Neural cell (in vitro differentiated cells): ENCODE measurements around the gene GALNT5. TPM values are rescaled to one million over a fixed set of nuclear protein-coding genes. Genes with fewer than 3 reads are reported as not detected.

ENCODE experiments used
- H2AFZ ChIP-seq: fragments of 200-600, 300-800 bp; sonication (generic), shearing (Covaris generic); 2 replicates; pipeline ENCODE4 v1.6.0; 2014; ENCODE audit warnings: low read depth, mild to moderate bottlenecking, antibody characterized with exemption, low read length, moderate library complexity
- H3F3A ChIP-seq: fragments of 200-600 bp; shearing (Covaris generic); 2 replicates; pipeline ENCODE4 v1.6.1; 2016; ENCODE audit warnings: mild to moderate bottlenecking, moderate library complexity, mixed read lengths, antibody characterized with exemption, low read length; ENCODE audit not compliant: insufficient read depth, poor library complexity, severe bottlenecking
- H3K27ac ChIP-seq: fragments of 200-600, 300-800 bp; sonication (generic), shearing (Covaris generic); 2 replicates; pipeline ENCODE4 v1.5.1; 2014; ENCODE audit warnings: mild to moderate bottlenecking, low read length, moderate library complexity
- H3K27me3 ChIP-seq: fragments of 300-800, 200-600 bp; sonication (generic), shearing (Covaris generic); 2 replicates; pipeline ENCODE4 v1.6.0; 2014; ENCODE audit warnings: mild to moderate bottlenecking, low read depth, low read length, moderate library complexity; ENCODE audit not compliant: insufficient read depth
- H3K36me3 ChIP-seq: fragments of 300-800, 200-600 bp; sonication (generic), shearing (Covaris generic); 2 replicates; pipeline ENCODE4 v1.5.1; 2014; ENCODE audit warnings: mild to moderate bottlenecking, antibody characterized with exemption, low read length, moderate library complexity; ENCODE audit not compliant: insufficient read depth
- H3K4me2 ChIP-seq: fragments of 300-800, 200-600 bp; sonication (generic), shearing (Covaris generic); 2 replicates; pipeline ENCODE4 v1.6.0; 2014; ENCODE audit warnings: mild to moderate bottlenecking, low read length
- H3K4me3 ChIP-seq: fragments of 300-800, 200-600 bp; sonication (generic), shearing (Covaris generic); 2 replicates; pipeline ENCODE4 v1.5.1; 2014; ENCODE audit warnings: mild to moderate bottlenecking, low read length, moderate library complexity
- H3K79me2 ChIP-seq: fragments of 200-600 bp; shearing (Covaris generic); replicated peaks from 2 replicates; pipeline ENCODE4 v1.6.0; 2014; ENCODE audit warnings: mild to moderate bottlenecking, low read length, moderate library complexity; ENCODE audit not compliant: insufficient read depth
- H3K9ac ChIP-seq: fragments of 300-800, 200-600 bp; sonication (generic), shearing (Covaris generic); 2 replicates; pipeline ENCODE4 v1.6.1; 2016; ENCODE audit warnings: mild to moderate bottlenecking, low read length, mixed read lengths
- H3K9me2 ChIP-seq: fragments of 200-600 bp; shearing (Covaris generic); 2 replicates; pipeline ENCODE4 v1.6.1; 2016; ENCODE audit warnings: mild to moderate bottlenecking, low read length, mixed read lengths; ENCODE audit not compliant: insufficient read depth
- H3K9me3 ChIP-seq: fragments of 200-600, 300-800 bp; sonication (generic), shearing (Covaris generic); 2 replicates; pipeline ENCODE4 v1.6.1; 2016; ENCODE audit warnings: mild to moderate bottlenecking, mixed run types, low read length, moderate library complexity, mixed read lengths
- H4K20me1 ChIP-seq: fragments of 200-600 bp; shearing (Covaris generic); 2 replicates; pipeline ENCODE4 v1.6.1; 2016; ENCODE audit warnings: mild to moderate bottlenecking, mixed run types; ENCODE audit not compliant: insufficient read depth
- CTCF ChIP-seq: fragments of 450-650 bp; IDR thresholded peaks from 2 replicates; pipeline ENCODE4 v1.5.1; 2014; ENCODE audit warnings: antibody characterized with exemption, mild to moderate bottlenecking, moderate library complexity; ENCODE audit not compliant: poor library complexity, severe bottlenecking
- EP300 ChIP-seq: fragments of 450-650 bp; conservative IDR thresholded peaks from 2 replicates; pipeline ENCODE4 v1.6.1; 2014; ENCODE audit warnings: antibody characterized with exemption, mild to moderate bottlenecking, moderate library complexity; ENCODE audit not compliant: poor library complexity, severe bottlenecking
- EZH2 ChIP-seq: fragments of 200-600, 300-800 bp; shearing (Covaris generic), sonication (generic); IDR thresholded peaks from 2 replicates; pipeline ENCODE4 v1.6.1; 2014; ENCODE audit warnings: antibody characterized with exemption, low read length, borderline replicate concordance, mild to moderate bottlenecking; ENCODE audit not compliant: insufficient read depth, poor library complexity, severe bottlenecking
- MXI1 ChIP-seq: fragments of 450-650 bp; conservative IDR thresholded peaks from 2 replicates; pipeline ENCODE4 v1.6.1; 2014; ENCODE audit warnings: antibody characterized with exemption, mild to moderate bottlenecking; ENCODE audit not compliant: poor library complexity, severe bottlenecking
- POLR2AphosphoS5 ChIP-seq: IDR thresholded peaks from 2 replicates; pipeline ENCODE4 v1.6.1; 2012
- RAD21 ChIP-seq: fragments of 450-650 bp; conservative IDR thresholded peaks from 2 replicates; pipeline ENCODE4 v1.6.1; 2014; ENCODE audit warnings: antibody characterized with exemption, mild to moderate bottlenecking, moderate library complexity
- REST ChIP-seq: IDR thresholded peaks from 2 replicates; pipeline ENCODE4 v1.6.1; 2012; ENCODE audit warnings: borderline replicate concordance
- SMC3 ChIP-seq: fragments of 450-650 bp; conservative IDR thresholded peaks from 2 replicates; pipeline ENCODE4 v1.6.1; 2014; ENCODE audit warnings: antibody characterized with exemption, mild to moderate bottlenecking, moderate library complexity; ENCODE audit not compliant: poor library complexity
- TAF1 ChIP-seq: IDR thresholded peaks from 2 replicates; pipeline ENCODE4 v1.6.1; 2012; ENCODE audit warnings: low read depth
- polyA plus RNA-seq: library from polyadenylated mRNA; depleted of rRNA; stranded (reverse); fragments of >200 nt; gene quantifications from 2 replicates; pipeline ENCODE4 v1.2.3, GENCODE V29; 2014

Gene GALNT5
- polyA plus RNA-seq, 1 donor from 2014 or later = not detected

DNA sequence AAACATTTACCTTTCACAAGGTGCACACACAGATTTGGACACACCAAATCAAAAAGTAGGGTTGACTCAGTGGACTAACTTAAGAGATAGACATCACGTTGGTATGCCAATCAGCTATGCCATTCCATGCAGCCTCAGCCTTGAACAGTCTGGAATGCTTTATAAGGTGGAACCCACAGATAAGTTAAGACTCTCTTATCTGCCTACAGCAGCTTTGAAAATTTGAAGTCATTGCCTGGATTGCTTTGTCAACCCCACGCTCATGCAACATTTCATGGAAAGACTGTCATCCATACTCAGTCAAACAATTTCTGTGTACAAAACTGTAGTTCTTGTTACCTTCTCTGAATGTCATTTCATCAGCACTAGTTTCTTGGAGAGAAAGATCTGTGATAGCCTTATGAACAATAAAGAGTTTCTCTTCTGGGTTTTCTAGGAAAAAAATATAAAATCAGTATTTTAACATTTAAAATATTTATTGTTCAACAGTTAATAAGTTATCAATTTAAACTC is 66.9 kb downstream of the GALNT5 start:
- Histone ChIP-seq H3K27ac (no peak overlapping the region), H3K4me2 (no peak overlapping the region), H3K9me2 (no peaks in the 10 kb centered on the region), H3K27me3 (no peaks in the 10 kb centered on the region), H3K4me3 (no peak overlapping the region), H3K79me2 (no peaks in the 10 kb centered on the region), H3K36me3 (no peaks in the 10 kb centered on the region), H3F3A (no peaks in the 10 kb centered on the region), H3K9me3 (no peaks in the 10 kb centered on the region), H4K20me1 (no peaks in the 10 kb centered on the region), H2AFZ (no peak overlapping the region), H3K9ac (no peak overlapping the region)
- TF ChIP-seq CTCF (no peak), REST (no peak), TAF1 (no peak), POLR2AphosphoS5 (no peak), SMC3 (no peak), MXI1 (no peak), RAD21 (no peak), EZH2 (no peak), EP300 (no peak)

DNA sequence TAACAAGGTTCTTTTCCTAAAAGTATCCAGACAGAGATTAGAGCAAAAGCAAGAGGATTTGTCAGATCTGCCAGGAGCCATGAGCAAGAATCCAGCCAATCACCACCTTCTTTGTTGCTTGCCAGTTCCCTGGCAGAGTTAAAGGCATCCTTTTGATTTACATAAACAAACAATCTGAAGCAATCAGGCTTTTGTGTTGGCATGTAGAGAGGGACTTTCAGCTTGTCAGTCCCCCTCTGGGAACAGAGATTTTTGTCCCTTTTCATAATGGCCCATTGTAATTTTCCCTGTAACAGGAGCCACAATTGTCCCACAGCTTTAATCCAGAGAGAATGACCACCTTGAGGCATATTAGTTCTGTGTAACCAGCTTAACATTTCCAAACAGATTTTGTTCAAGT is 68.3 kb downstream of the GALNT5 start, which contains the start of gene ERMN:
Gene ERMN, minus strand, starts transcription at position 39 of the 400 bp plus-strand sequence. CDS start 182 bp downstream, outside the sequence.
- Histone ChIP-seq H3K9ac (no peak within 1 kb of the TSS), H3K27ac (no peak within 1 kb of the TSS), H3K79me2 (no peaks in the 10 kb centered on the region), H3K9me2 (no peaks in the 10 kb centered on the region), H3K4me2 (no peak within 1 kb of the TSS), H2AFZ (no peak within 1 kb of the TSS), H3K36me3 (no peaks in the 10 kb centered on the region), H3K9me3 (no peaks in the 10 kb centered on the region), H4K20me1 (no peaks in the 10 kb centered on the region), H3F3A (no peaks in the 10 kb centered on the region), H3K27me3 (no peaks in the 10 kb centered on the region), H3K4me3 (no peak within 1 kb of the TSS)
- no peak for TF ChIP-seq EP300
- TF ChIP-seq SMC3 = no peak
- no peak for TF ChIP-seq RAD21
- TF ChIP-seq REST = no peak
- no peak for TF ChIP-seq TAF1
- TF ChIP-seq MXI1 = no peak
- no peak for TF ChIP-seq POLR2AphosphoS5
- no peak for TF ChIP-seq EZH2
- TF ChIP-seq CTCF = no peak
